Measurements from ENCODE around the gene KIF6. TPM values are rescaled to one million over a fixed set of nuclear protein-coding genes. Genes with fewer than 3 reads are reported as not detected.

Gene KIF6
- total RNA-seq, 1 experiment from 2014 or later: not detected

DNA sequence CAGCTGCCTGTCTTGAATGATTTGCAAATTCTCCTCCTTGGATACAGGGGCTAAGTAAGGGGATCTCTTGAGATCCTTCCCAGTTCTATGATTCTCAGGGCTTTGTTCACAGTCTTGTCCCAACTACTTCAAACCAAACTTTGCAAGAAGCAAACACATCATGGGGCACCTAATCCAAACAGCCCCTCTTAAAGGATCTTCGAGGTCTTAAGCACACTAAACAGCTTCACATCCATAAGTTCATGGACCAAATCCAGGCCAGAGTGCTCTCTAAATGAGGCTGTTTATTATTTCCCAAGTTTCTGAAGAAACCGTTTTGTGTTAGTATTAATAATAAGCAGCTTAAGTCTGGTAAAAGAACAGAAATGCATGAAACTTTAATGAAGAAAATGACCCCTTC lies 75.2 kb downstream of the KIF6 start:
- POLR2A ChIA-PET: no interaction called here
- DNase-seq (ENCODE audit: low read depth, low spot score) (no peak), ATAC-seq (no peak)
- Histone ChIP-seq H3K9me3 (ENCODE audit: control insufficient read depth, insufficient read depth, low read depth, low read length) (no peaks in the 10 kb centered on the region), H3K4me1 (ENCODE audit: control insufficient read depth, insufficient read depth, low read length) (no peaks in the 10 kb centered on the region), H3K36me3 (ENCODE audit: control insufficient read depth, insufficient read depth, low read length) (no peaks in the 10 kb centered on the region), H3K27me3 (ENCODE audit: control insufficient read depth, insufficient read depth, low read length) (no peaks in the 10 kb centered on the region; the same call in 1 of the 2 replicates), H3K27ac (ENCODE audit: low read length) (no peak overlapping the region), H3K4me3 (ENCODE audit: low read depth in 2 of 2, low read length in 2 of 2) (no peak overlapping the region)
- TF ChIP-seq, protein P1, sequence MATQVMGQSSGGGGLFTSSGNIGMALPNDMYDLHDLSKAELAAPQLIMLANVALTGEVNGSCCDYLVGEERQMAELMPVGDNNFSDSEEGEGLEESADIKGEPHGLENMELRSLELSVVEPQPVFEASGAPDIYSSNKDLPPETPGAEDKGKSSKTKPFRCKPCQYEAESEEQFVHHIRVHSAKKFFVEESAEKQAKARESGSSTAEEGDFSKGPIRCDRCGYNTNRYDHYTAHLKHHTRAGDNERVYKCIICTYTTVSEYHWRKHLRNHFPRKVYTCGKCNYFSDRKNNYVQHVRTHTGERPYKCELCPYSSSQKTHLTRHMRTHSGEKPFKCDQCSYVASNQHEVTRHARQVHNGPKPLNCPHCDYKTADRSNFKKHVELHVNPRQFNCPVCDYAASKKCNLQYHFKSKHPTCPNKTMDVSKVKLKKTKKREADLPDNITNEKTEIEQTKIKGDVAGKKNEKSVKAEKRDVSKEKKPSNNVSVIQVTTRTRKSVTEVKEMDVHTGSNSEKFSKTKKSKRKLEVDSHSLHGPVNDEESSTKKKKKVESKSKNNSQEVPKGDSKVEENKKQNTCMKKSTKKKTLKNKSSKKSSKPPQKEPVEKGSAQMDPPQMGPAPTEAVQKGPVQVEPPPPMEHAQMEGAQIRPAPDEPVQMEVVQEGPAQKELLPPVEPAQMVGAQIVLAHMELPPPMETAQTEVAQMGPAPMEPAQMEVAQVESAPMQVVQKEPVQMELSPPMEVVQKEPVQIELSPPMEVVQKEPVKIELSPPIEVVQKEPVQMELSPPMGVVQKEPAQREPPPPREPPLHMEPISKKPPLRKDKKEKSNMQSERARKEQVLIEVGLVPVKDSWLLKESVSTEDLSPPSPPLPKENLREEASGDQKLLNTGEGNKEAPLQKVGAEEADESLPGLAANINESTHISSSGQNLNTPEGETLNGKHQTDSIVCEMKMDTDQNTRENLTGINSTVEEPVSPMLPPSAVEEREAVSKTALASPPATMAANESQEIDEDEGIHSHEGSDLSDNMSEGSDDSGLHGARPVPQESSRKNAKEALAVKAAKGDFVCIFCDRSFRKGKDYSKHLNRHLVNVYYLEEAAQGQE (IDR thresholded peaks at IDR 0.05; ENCODE audit: insufficient read depth in 1 of 2, low read depth in 2 of 2, low read length in 1 of 2): no peak
- TF ChIP-seq TCF7L2 (IDR thresholded peaks at IDR 0.05; ENCODE audit: low read depth, low read length) (no peak), POLR2AphosphoS5 (IDR thresholded peaks at IDR 0.05; ENCODE audit: low read depth, low read length) (no peak), SIN3A (IDR thresholded peaks at IDR 0.05; ENCODE audit: borderline replicate concordance, insufficient read depth, low read depth, low read length) (no peak)
- TF ChIP-seq, protein P2, sequence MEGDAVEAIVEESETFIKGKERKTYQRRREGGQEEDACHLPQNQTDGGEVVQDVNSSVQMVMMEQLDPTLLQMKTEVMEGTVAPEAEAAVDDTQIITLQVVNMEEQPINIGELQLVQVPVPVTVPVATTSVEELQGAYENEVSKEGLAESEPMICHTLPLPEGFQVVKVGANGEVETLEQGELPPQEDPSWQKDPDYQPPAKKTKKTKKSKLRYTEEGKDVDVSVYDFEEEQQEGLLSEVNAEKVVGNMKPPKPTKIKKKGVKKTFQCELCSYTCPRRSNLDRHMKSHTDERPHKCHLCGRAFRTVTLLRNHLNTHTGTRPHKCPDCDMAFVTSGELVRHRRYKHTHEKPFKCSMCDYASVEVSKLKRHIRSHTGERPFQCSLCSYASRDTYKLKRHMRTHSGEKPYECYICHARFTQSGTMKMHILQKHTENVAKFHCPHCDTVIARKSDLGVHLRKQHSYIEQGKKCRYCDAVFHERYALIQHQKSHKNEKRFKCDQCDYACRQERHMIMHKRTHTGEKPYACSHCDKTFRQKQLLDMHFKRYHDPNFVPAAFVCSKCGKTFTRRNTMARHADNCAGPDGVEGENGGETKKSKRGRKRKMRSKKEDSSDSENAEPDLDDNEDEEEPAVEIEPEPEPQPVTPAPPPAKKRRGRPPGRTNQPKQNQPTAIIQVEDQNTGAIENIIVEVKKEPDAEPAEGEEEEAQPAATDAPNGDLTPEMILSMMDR (IDR thresholded peaks at IDR 0.05): no peak
- in situ Hi-C loops (cut with HindIII; ENCODE audit: low pct_unique_long_range_greater_than_20kb, low sequenced_read_pairs) (no loop called here), intact Hi-C loops (cut with micrococcal nuclease; ENCODE audit: unreplicated experiment) (no loop called here)
- no TSS peak for BruUV-seq (replicated peaks)
- CTCF ChIA-PET: no interaction called here

DNA sequence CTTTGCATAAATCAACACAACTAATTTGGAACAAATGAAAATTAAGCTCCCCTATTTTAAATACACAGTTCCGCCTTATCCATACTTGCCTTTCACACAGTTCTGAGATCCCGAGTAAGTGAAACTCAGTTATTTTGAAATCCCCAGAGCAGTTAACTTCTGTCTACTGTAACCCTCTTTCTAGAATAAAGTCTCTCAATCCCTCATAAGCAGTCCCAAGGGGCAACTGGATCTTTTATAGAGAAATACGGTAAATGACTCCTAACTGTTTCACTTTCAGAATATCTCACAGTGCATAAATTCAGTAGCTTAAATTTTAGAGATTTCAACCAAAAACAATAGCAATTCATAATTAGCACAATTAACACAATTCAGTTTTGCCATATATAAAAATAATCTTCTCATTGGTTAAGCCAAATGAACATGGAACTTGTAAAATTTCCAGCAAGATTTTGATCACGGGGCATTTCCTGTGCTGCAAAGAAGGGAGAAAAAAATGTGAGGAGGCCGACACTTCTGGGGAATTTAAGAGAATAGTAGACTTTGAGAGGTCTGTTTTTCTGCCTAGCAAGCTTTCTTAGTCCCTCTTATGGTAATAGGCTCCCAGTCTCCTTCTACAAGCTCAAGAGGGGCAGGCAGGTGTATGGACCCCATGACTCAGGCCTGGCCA lies 78.3 kb downstream of the KIF6 start:
- intact Hi-C loops (cut with micrococcal nuclease; ENCODE audit: unreplicated experiment): no loop called here
- Histone ChIP-seq H3K36me3 (ENCODE audit: control insufficient read depth, insufficient read depth, low read length) (no peaks in the 10 kb centered on the region), H3K27me3 (ENCODE audit: control insufficient read depth, insufficient read depth, low read length) (no peaks in the 10 kb centered on the region; the same call in 1 of the 2 replicates), H3K27ac (ENCODE audit: low read length) (no peak overlapping the region), H3K4me3 (ENCODE audit: low read depth in 2 of 2, low read length in 2 of 2) (no peak overlapping the region), H3K9me3 (ENCODE audit: control insufficient read depth, insufficient read depth, low read depth, low read length) (no peaks in the 10 kb centered on the region), H3K4me1 (ENCODE audit: control insufficient read depth, insufficient read depth, low read length) (no peaks in the 10 kb centered on the region)
- no TSS peak for BruUV-seq (replicated peaks)
- ChIA-PET CTCF (no interaction called here), POLR2A (no interaction called here)
- ATAC-seq: no peak
- TF ChIP-seq TCF7L2 (IDR thresholded peaks at IDR 0.05; ENCODE audit: low read depth, low read length): no peak
- TF ChIP-seq, protein P2 (IDR thresholded peaks at IDR 0.05): no peak
- no peak for TF ChIP-seq POLR2AphosphoS5 (IDR thresholded peaks at IDR 0.05; ENCODE audit: low read depth, low read length)
- TF ChIP-seq, protein P1 (IDR thresholded peaks at IDR 0.05; ENCODE audit: insufficient read depth in 1 of 2, low read depth in 2 of 2, low read length in 1 of 2): no peak
- no peak for TF ChIP-seq SIN3A (IDR thresholded peaks at IDR 0.05; ENCODE audit: borderline replicate concordance, insufficient read depth, low read depth, low read length)
- in situ Hi-C loops (cut with HindIII; ENCODE audit: low pct_unique_long_range_greater_than_20kb, low sequenced_read_pairs): no loop called here
- no peak for DNase-seq (ENCODE audit: low read depth, low spot score)

Measured in Panc1 (cell line).